Stimulated activated CD4-positive, alpha-beta T cell treated with anti-CD3 and anti-CD28 coated beads, Interleukin-2, amount 100 ng/mL, for 24 hours (primary cell): ENCODE measurements around the gene POLR3H.

Source experiments
- DNase-seq, 2 donors: peaks; one replicate each; pipeline ENCODE4 v3.0.0-alpha.2; 2020

POLR3H gene

GRCh38 chr22:41480397-41480735 lies 63.9 kb downstream of the POLR3H start:
- no peak for DNase-seq

- no peak for DNase-seq
These were observed 64.4 kb downstream of the POLR3H start for GRCh38 chr22:41479671-41480396.

GRCh38 chr22:41478891-41479521 lies 65.3 kb downstream of the POLR3H start:
- DNase-seq = no peak

GRCh38 chr22:41478473-41478872 lies 65.8 kb downstream of the POLR3H start:
- DNase-seq = no peak
